HG02610 (cell line): ENCODE data around the gene CSNK1D.

Experiments
- ATAC-seq: cut with Tn5 transposase; IDR thresholded peaks from one replicate; pipeline ENCODE4 v1.9.1; 2021; ENCODE audit warnings: mild to moderate bottlenecking, moderate library complexity; ENCODE audit not compliant: unreplicated experiment

The CSNK1D gene

GRCh38 chr17:82311971-82312370 lies 38.5 kb upstream of the CSNK1D start:
- no peak for ATAC-seq

- no peak for ATAC-seq
Observed at GRCh38 chr17:82310877-82311276, 37.4 kb upstream of the CSNK1D start.

- no peak for ATAC-seq
Observed at GRCh38 chr17:82309656-82310570, 36.4 kb upstream of the CSNK1D start.

GRCh38 chr17:82305727-82306300 lies 32.3 kb upstream of the CSNK1D start:
- ATAC-seq = no peak

GRCh38 chr17:82304826-82305726 lies 31.6 kb upstream of the CSNK1D start:
- no peak for ATAC-seq

- ATAC-seq = no peak
Observed at GRCh38 chr17:82303944-82304808, 30.7 kb upstream of the CSNK1D start.

- ATAC-seq = no peak
Observed at GRCh38 chr17:82302991-82303943, 29.8 kb upstream of the CSNK1D start.

- no peak for ATAC-seq
Observed at GRCh38 chr17:82302568-82302963, 29.1 kb upstream of the CSNK1D start.

GRCh38 chr17:82301916-82302567 lies 28.5 kb upstream of the CSNK1D start:
- ATAC-seq = no peak

- no peak for ATAC-seq
Observed at GRCh38 chr17:82301300-82301915, 27.9 kb upstream of the CSNK1D start.

- ATAC-seq = no peak
Observed at GRCh38 chr17:82300707-82301270, 27.3 kb upstream of the CSNK1D start.

GRCh38 chr17:82300228-82300627 lies 26.7 kb upstream of the CSNK1D start:
- no peak for ATAC-seq

GRCh38 chr17:82299452-82299851 lies 26.0 kb upstream of the CSNK1D start:
- no peak for ATAC-seq

GRCh38 chr17:82298538-82299421 lies 25.3 kb upstream of the CSNK1D start:
- ATAC-seq = no peak

GRCh38 chr17:82297714-82298537 lies 24.4 kb upstream of the CSNK1D start:
- peak; percentile 39 for ATAC-seq

GRCh38 chr17:82297280-82297713 lies 23.8 kb upstream of the CSNK1D start:
- ATAC-seq = no peak
